ENCODE results near the gene CCL14. TPM values are rescaled to one million over a fixed set of nuclear protein-coding genes. Genes with fewer than 3 reads are reported as not detected.

CCL14 gene
- total and polyA plus RNA-seq, 3 experiments from 2014 or later = not detected

DNA sequence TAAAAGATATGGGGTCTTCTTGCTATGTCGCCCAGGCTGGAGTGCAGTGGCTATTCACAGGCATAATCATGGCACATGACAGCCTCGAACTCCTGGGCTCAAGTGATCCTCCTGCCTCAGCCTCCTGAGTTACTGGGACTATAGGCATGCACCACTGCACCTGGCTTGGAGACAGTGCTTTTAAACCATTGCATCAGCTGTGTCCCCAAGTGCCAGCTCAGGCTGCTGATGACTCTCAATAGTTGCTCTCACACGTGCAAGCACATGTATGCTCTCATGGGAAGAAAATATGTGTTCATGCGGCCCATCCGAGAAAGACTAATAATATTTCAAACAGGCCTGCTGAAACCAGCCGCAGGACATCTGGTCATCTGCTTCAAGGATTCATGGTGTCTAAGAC, 14.0 kb downstream of the CCL14 start:
- DNase-seq = no peak
- no peak overlapping the region for H3K27ac ChIP-seq (ENCODE audit: low read depth, low read length)
- H3K4me1 ChIP-seq (ENCODE audit: insufficient read depth, low read length) = no peaks in the 10 kb centered on the region
- H3K4me3 Mint-ChIP-seq = no peak overlapping the region
- no peak overlapping the region for H3K27ac Mint-ChIP-seq
- H3K9me3 ChIP-seq (ENCODE audit: low read length) = no peaks in the 10 kb centered on the region
- ChIA-PET CTCF (interaction anchor here (1.1 to 13.2 kb wide), 3 partner anchors 16 to 510 kb away, joined by 3 to 212 read pairs (median 4); no protein-coding TSS in a partner anchor), POLR2A (no interaction called here)
- H3K36me3 Mint-ChIP-seq = no peaks in the 10 kb centered on the region
- no peaks in the 10 kb centered on the region for H3K27me3 ChIP-seq (ENCODE audit: insufficient read depth, low read length, poor library complexity, severe bottlenecking)
- no peaks in the 10 kb centered on the region for H3K27me3 Mint-ChIP-seq
- no peak overlapping the region for H3K4me3 ChIP-seq (ENCODE audit: low read length)
- H3K36me3 ChIP-seq (ENCODE audit: insufficient read depth, low read length) = no peaks in the 10 kb centered on the region
- H3K4me1 Mint-ChIP-seq = peaks cover 12 to 25% (median 17%) of the 10 kb centered on the region in 3 donors
- H3K9me3 Mint-ChIP-seq = no peaks in the 10 kb centered on the region

DNA sequence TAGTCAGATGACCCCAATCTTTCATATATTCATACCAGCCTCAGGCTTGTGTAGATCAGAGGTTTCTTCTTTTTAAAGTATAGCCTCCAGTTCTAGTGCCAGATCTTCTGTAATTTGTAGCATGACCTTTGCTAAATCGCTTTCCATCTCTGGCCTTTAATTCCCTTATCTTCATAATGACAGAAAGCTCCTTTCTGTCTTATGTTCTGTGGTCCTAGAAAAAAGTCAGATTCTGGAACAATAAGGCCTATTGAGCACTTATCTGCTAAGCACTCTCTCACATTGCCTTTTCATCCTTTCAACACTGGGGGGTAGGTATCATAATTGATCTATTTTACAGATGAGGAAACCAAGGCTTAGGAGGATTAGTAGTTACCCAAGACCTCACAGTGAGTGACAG, 14.5 kb downstream of the CCL14 start:
- CTCF ChIA-PET = interaction anchor here (1.1 to 13.2 kb wide), 4 partner anchors 15 to 511 kb away, joined by 3 to 212 read pairs (median 4); no protein-coding TSS in a partner anchor
- POLR2A ChIA-PET = no interaction called here

DNA sequence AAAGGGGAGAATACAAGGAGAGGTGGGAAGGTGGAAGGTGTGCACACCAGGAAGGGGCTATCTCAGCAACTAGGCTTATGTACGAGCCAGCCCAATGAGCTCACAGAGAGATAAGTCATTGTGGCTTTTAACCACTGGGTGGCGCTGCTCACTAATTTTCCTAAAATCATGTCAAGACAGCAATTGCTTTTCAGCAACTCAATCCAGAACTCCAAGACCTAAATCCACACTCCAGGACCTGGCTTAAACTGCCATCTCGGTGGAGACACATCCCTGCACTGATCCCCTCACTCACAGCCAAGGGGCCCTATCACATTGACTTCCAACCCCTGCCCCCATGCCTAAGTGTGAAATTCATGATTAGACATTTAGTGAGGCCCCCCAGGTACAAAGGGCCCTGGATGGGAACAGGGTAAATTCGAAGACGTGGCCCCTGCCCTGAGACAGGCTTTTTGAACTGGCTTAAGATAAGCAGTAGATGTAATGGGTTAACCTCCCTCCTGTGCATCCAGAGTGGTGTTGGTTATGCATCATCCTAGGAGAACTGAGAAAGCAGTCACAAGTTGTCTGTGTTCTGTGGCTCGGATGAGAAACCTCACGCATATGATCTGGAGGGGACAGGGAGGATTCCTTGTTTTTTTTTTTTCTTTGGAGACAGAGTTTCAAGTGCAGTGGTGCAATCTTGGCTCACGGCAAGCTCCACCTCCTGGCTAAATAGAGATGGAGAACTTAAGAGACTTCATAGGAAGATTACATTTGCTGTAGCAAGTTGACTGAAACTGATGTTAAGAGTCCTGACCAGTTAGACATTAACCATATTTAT, 16.8 kb downstream of the CCL14 start:
- no peaks in the 10 kb centered on the region for H3K9me3 ChIP-seq (ENCODE audit: low read length)
- POLR2A ChIA-PET = interaction anchor here (0.5 to 0.7 kb wide), 2 partner anchors 228 to 505 kb away, joined by 3 to 6 read pairs; no protein-coding TSS in a partner anchor
- Mint-ChIP-seq H3K27ac (peak overlapping the region in 2 of 8 donors; percentile 3 to 73), H3K27me3 (no peaks in the 10 kb centered on the region), H3K4me1 (peaks cover 7 to 16% (median 8%) of the 10 kb centered on the region in 3 donors), H3K9me3 (no peaks in the 10 kb centered on the region), H3K36me3 (no peaks in the 10 kb centered on the region), H3K4me3 (no peak overlapping the region)
- peak; percentile 45 to 80 (median 68) for DNase-seq
- H3K27me3 ChIP-seq (ENCODE audit: insufficient read depth, low read length, poor library complexity, severe bottlenecking) = no peaks in the 10 kb centered on the region
- H3K4me1 ChIP-seq (ENCODE audit: insufficient read depth, low read length) = no peaks in the 10 kb centered on the region
- no peak overlapping the region for H3K4me3 ChIP-seq (ENCODE audit: low read length)
- CTCF ChIA-PET = interaction anchor here (0.7 to 13.2 kb wide), 19 partner anchors 11 to 214 kb away, joined by 3 to 212 read pairs (median 5); partner anchors contain the start of genes CCL16 and TAF15
- H3K36me3 ChIP-seq (ENCODE audit: insufficient read depth, low read length) = no peaks in the 10 kb centered on the region
- H3K27ac ChIP-seq (ENCODE audit: low read depth, low read length) = no peak overlapping the region

More for the DNA sequence above, 14.5 kb downstream of the CCL14 start:
- Histone ChIP-seq H3K27me3 (ENCODE audit: insufficient read depth, low read length, poor library complexity, severe bottlenecking) (no peaks in the 10 kb centered on the region), H3K36me3 (ENCODE audit: insufficient read depth, low read length) (no peaks in the 10 kb centered on the region), H3K9me3 (ENCODE audit: low read length) (no peaks in the 10 kb centered on the region), H3K4me3 (ENCODE audit: low read length) (no peak overlapping the region), H3K4me1 (ENCODE audit: insufficient read depth, low read length) (no peaks in the 10 kb centered on the region), H3K27ac (ENCODE audit: low read depth, low read length) (no peak overlapping the region)
- H3K36me3 Mint-ChIP-seq = no peaks in the 10 kb centered on the region
- H3K4me1 Mint-ChIP-seq = peaks cover 12 to 25% (median 17%) of the 10 kb centered on the region in 3 donors
- no peaks in the 10 kb centered on the region for H3K27me3 Mint-ChIP-seq
- H3K27ac Mint-ChIP-seq = peak overlapping the region in 1 of 8 donors; percentile 22
- H3K4me3 Mint-ChIP-seq = no peak overlapping the region
- DNase-seq = no peak
- H3K9me3 Mint-ChIP-seq = no peaks in the 10 kb centered on the region

DNA sequence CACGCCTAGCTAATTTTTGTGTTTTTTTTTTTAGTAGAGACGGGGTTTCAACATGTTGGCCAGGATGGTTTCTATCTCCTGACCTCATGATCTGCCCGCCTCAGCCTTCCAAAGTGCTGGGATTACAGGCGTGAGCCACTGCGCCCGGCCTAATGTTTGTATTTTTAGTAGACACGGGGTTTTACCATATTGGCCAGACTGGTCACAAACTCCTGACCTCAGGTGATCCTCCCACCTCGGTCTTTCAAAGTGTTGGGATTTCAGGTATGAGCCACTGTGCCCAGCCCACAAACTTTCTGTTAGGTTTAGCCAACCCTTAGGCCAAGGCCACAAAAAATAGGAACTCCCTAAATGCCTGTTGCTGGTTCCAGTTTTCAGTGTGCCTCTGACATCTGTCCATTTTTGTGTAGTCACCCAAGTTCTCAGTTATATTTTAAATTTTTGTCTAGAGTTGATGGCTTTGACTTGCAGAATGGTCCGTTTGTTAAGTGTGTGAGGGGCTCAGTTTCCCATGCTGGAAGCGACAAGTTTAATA, 17.9 kb downstream of the CCL14 start:
- H3K27ac ChIP-seq (ENCODE audit: low read depth, low read length) = no peak overlapping the region
- H3K27me3 Mint-ChIP-seq = no peaks in the 10 kb centered on the region
- no peak overlapping the region for H3K27ac Mint-ChIP-seq
- ChIA-PET CTCF (interaction anchor here (0.7 to 13.2 kb wide), 15 partner anchors 10 to 205 kb away, joined by 3 to 212 read pairs (median 5); partner anchors contain the start of genes CCL16 and TAF15), POLR2A (no interaction called here)
- H3K4me1 ChIP-seq (ENCODE audit: insufficient read depth, low read length) = no peaks in the 10 kb centered on the region
- H3K36me3 Mint-ChIP-seq = no peaks in the 10 kb centered on the region
- no peak for DNase-seq
- no peaks in the 10 kb centered on the region for H3K9me3 Mint-ChIP-seq
- H3K9me3 ChIP-seq (ENCODE audit: low read length) = no peaks in the 10 kb centered on the region
- no peak overlapping the region for H3K4me3 ChIP-seq (ENCODE audit: low read length)
- peaks cover 7 to 13% (median 8%) of the 10 kb centered on the region in 3 donors for H3K4me1 Mint-ChIP-seq
- H3K27me3 ChIP-seq (ENCODE audit: insufficient read depth, low read length, poor library complexity, severe bottlenecking) = no peaks in the 10 kb centered on the region
- H3K36me3 ChIP-seq (ENCODE audit: insufficient read depth, low read length) = no peaks in the 10 kb centered on the region
- no peak overlapping the region for H3K4me3 Mint-ChIP-seq

DNA sequence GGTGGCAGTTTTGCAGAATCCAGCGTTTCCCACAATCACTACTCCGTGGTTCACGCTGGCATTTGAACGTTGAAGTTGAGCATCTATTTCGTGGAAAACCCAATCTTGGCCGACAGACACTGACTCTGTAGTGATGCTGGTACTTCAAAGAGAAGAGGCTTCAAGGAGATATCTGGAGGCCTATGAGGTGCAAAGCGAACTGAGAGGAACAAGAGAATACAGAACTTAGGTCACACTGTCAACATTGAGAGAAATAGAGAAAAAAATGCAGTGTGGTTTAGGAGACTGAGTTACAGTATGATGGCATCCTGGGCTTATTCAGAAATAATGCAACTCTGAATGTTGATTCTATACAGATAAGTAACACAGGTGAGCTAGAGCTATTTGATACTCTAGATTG, 21.3 kb downstream of the CCL14 start:
- Histone ChIP-seq H3K27ac (ENCODE audit: low read depth, low read length) (no peak overlapping the region), H3K27me3 (ENCODE audit: insufficient read depth, low read length, poor library complexity, severe bottlenecking) (no peaks in the 10 kb centered on the region), H3K9me3 (ENCODE audit: low read length) (no peaks in the 10 kb centered on the region), H3K4me3 (ENCODE audit: low read length) (no peak overlapping the region), H3K4me1 (ENCODE audit: insufficient read depth, low read length) (no peaks in the 10 kb centered on the region), H3K36me3 (ENCODE audit: insufficient read depth, low read length) (no peaks in the 10 kb centered on the region)
- DNase-seq = no peak
- Mint-ChIP-seq H3K9me3 (no peaks in the 10 kb centered on the region), H3K27ac (no peak overlapping the region), H3K4me1 (peaks cover 7 to 9% (median 8%) of the 10 kb centered on the region in 3 donors), H3K27me3 (no peaks in the 10 kb centered on the region), H3K36me3 (peaks cover 0 to 3% (median 0%) of the 10 kb centered on the region in 3 donors), H3K4me3 (no peak overlapping the region)
- ChIA-PET POLR2A (no interaction called here), CTCF (no interaction called here)

DNA sequence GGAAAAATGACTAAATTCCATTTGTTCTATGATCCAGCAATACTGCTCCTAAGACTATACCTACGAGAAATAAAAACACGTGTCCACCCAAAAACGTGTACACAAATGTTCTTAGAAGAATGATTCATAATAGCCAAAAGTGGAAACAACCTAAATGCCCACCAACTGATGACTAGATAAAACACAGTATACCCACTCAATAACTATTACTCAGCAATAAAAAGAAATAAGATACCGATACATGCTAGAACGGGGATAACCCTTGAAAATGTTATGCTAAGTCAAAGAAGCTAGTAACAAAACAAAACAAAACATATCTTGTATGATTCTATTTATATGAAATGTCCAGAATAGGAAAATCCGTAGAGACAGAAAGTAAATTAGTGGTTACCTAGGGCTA, 22.9 kb downstream of the CCL14 start:
- H3K27ac Mint-ChIP-seq = no peak overlapping the region
- H3K4me3 Mint-ChIP-seq = no peak overlapping the region
- Histone ChIP-seq H3K27me3 (ENCODE audit: insufficient read depth, low read length, poor library complexity, severe bottlenecking) (no peaks in the 10 kb centered on the region), H3K4me1 (ENCODE audit: insufficient read depth, low read length) (no peaks in the 10 kb centered on the region), H3K9me3 (ENCODE audit: low read length) (no peaks in the 10 kb centered on the region), H3K36me3 (ENCODE audit: insufficient read depth, low read length) (no peaks in the 10 kb centered on the region), H3K27ac (ENCODE audit: low read depth, low read length) (no peak overlapping the region), H3K4me3 (ENCODE audit: low read length) (no peak overlapping the region)
- H3K27me3 Mint-ChIP-seq = peaks cover 0 to under 1% of the 10 kb centered on the region in 2 donors
- DNase-seq = no peak
- no peaks in the 10 kb centered on the region for H3K9me3 Mint-ChIP-seq
- CTCF ChIA-PET = no interaction called here
- peaks cover 0 to 2% (median 0%) of the 10 kb centered on the region in 3 donors for H3K4me1 Mint-ChIP-seq
- peaks cover 0 to 4% (median 0%) of the 10 kb centered on the region in 3 donors for H3K36me3 Mint-ChIP-seq
- POLR2A ChIA-PET = no interaction called here

DNA sequence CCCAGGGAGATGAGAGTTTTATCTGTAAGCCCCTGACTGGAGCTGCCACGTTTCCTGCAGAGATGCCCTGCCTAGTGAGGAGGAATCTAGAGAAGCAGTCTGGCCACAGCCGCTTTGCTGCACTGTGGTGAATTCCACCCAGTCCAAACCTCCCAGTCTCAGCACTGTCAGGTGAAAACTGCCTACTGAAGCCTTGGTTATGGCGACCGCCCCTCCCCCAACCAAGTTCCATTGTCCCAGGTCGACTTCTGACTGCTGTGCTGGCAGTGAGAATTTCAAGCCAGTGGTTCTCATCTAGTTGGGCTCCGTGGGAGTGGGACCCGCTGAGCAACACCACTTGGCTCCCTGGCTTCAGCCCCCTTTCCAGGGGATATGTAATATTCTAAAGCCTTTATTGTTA, 32.8 kb downstream of the CCL14 start:
- H3K27me3 Mint-ChIP-seq = peaks cover 2 to 3% of the 10 kb centered on the region in 2 donors
- POLR2A ChIA-PET = no interaction called here
- no peaks in the 10 kb centered on the region for H3K9me3 Mint-ChIP-seq
- Histone ChIP-seq H3K27ac (ENCODE audit: low read depth, low read length) (no peak overlapping the region), H3K9me3 (ENCODE audit: low read length) (no peaks in the 10 kb centered on the region), H3K27me3 (ENCODE audit: insufficient read depth, low read length, poor library complexity, severe bottlenecking) (no peaks in the 10 kb centered on the region), H3K4me3 (ENCODE audit: low read length) (no peak overlapping the region), H3K4me1 (ENCODE audit: insufficient read depth, low read length) (no peaks in the 10 kb centered on the region), H3K36me3 (ENCODE audit: insufficient read depth, low read length) (no peaks in the 10 kb centered on the region)
- H3K36me3 Mint-ChIP-seq = no peaks in the 10 kb centered on the region
- CTCF ChIA-PET = no interaction called here
- no peak for DNase-seq
- H3K4me1 Mint-ChIP-seq = no peaks in the 10 kb centered on the region
- H3K27ac Mint-ChIP-seq = no peak overlapping the region
- H3K4me3 Mint-ChIP-seq = no peak overlapping the region

DNA sequence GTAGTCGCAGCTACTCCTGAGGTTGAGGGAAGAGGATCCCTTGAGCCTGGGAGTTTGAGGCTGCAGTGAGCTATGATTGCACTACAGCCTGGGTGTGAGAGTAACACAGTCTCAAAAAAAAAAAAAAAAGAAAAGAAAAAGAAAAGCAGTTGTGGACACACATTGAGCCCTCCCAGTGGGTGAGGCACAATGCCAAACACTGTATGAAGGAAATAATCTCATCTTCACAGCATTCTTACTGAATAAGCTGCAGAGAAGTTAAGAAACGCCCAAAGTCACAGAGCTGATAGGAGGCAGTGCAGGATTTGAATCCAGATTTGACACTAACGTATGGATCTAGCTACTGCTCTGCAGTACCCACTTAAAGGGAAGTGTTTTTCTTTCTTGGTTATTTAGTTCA, 37.1 kb downstream of the CCL14 start:
- no peaks in the 10 kb centered on the region for H3K27me3 ChIP-seq (ENCODE audit: insufficient read depth, low read length, poor library complexity, severe bottlenecking)
- H3K4me3 Mint-ChIP-seq = no peak overlapping the region
- H3K9me3 Mint-ChIP-seq = no peaks in the 10 kb centered on the region
- H3K4me1 Mint-ChIP-seq = peaks cover 7 to 12% (median 7%) of the 10 kb centered on the region in 3 donors
- H3K27me3 Mint-ChIP-seq = no peaks in the 10 kb centered on the region
- H3K4me1 ChIP-seq (ENCODE audit: insufficient read depth, low read length) = no peaks in the 10 kb centered on the region
- no peak overlapping the region for H3K4me3 ChIP-seq (ENCODE audit: low read length)
- H3K36me3 Mint-ChIP-seq = no peaks in the 10 kb centered on the region
- POLR2A ChIA-PET = interaction anchor here (0.6 to 0.7 kb wide), 2 partner anchors 74 to 160 kb away, joined by 5 to 7 read pairs; no protein-coding TSS in a partner anchor
- CTCF ChIA-PET = interaction anchor here (1.0 to 4.2 kb wide), 3 partner anchors 20 to 199 kb away, joined by 3 to 13 read pairs (median 4); no protein-coding TSS in a partner anchor
- no peak overlapping the region for H3K27ac ChIP-seq (ENCODE audit: low read depth, low read length)
- H3K9me3 ChIP-seq (ENCODE audit: low read length) = no peaks in the 10 kb centered on the region
- H3K36me3 ChIP-seq (ENCODE audit: insufficient read depth, low read length) = no peaks in the 10 kb centered on the region
- DNase-seq = no peak
- no peak overlapping the region for H3K27ac Mint-ChIP-seq

All from CD8-positive, alpha-beta memory T cell (primary cell).